Daoy (cell line): ENCODE data around the gene MGMT. TPM values are rescaled to one million over a fixed set of nuclear protein-coding genes. Genes with fewer than 3 reads are reported as not detected.
"Not testable (repeated sequence)": the region's sequence is repeated elsewhere in the genome, so short reads cannot be mapped to it uniquely, and the experiment has no call there.

Experiments
- DNase-seq: peaks from one replicate; pipeline ENCODE4 v3.0.0-alpha.2; 2015; ENCODE audit warnings: low read depth
- total RNA-seq: library from RNA; depleted of rRNA; stranded (reverse); fragments of >200 nt; shearing (Covaris generic); gene quantifications from 2 replicates; pipeline ENCODE4 v1.2.3, GENCODE V29; 2014; rRNA removed

Gene MGMT
- total RNA-seq = 14.9 and 15.6 TPM in 2 replicates

GRCh38 chr10:129466703-129467358 lies at the start of gene MGMT:
Gene MGMT, plus strand, starts transcription at chr10:129467241.
- peak; percentile 88 for DNase-seq

- DNase-seq = no peak
Observed at GRCh38 chr10:129417870-129418269, 49.2 kb upstream of the MGMT start.

GRCh38 chr10:129418496-129419225 lies 48.4 kb upstream of the MGMT start:
- DNase-seq = no peak

DNA sequence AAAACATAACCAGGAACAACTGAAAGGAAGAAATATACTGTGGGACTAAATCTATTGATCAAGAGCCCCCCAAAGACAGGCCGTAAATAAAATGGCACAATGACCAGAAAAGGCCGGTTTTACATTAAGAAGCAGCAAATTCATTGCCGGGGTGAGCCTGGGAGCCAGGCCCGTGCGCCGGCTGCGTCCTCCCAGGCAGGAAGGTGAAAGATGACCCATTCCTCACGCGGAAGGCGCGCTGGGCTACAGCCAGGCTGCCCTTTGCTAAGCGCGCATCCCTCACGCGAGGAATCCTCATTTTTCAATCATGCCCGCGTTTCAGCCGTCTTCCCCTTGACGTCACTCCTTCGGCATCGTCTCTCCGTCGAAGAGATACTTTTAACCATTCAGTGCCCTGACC lies 47.6 kb upstream of the MGMT start:
- no peak for DNase-seq

DNA sequence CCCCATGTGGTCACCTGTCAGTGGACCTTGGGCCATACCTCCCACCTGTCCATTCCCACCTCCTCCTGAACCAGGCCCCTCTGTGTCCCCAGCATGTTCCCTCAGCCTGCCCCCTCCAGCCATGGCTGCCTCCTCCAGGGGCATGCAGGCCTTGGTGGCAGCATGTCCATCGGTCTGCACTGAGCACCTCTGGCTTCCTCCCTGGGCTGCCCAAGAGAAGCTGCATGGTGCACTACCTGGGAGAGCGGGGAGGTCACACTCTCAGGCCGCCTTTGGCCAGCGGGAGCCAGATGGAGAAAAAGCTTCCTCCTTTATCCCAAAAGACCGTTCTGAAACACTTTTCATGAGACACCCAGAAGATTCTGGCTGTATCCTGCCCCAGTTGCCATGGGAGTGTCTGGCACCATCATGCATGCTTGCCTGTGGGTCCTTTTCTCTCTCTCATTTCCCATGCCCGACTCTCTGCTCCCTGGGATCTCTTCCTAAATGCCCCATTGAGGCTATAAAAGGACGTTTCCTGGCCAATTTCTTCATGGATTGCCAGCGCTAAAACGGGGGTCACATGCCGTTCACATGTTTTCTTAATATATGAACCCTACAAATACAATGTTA lies 45.5 kb upstream of the MGMT start:
- no peak for DNase-seq

GRCh38 chr10:129424978-129425377 lies 42.1 kb upstream of the MGMT start:
- no peak for DNase-seq

GRCh38 chr10:129426606-129427005 lies 40.4 kb upstream of the MGMT start:
- DNase-seq = no peak

DNA sequence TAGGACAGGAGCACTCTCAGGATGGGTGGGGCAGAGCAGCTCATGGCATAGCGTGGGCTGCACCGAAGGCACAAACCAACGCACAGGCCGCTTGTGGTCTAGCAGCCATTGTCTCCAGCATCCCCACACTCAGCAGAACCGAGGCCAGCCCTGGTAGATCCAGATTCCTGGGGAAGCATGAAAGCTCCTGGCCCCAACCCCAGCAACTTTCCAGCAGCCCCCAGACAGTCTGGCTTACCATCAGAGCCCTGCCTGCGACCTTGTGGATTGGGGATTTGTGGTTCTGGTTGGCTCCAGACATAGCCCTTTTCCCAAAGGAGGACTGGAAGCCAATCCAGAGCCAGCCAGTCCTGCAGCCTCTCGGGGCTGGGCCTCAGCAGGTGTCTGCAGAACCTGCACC lies 33.8 kb upstream of the MGMT start:
- no peak for DNase-seq

GRCh38 chr10:129435724-129436123 lies 31.3 kb upstream of the MGMT start:
- DNase-seq = not testable (repeated sequence)

DNA sequence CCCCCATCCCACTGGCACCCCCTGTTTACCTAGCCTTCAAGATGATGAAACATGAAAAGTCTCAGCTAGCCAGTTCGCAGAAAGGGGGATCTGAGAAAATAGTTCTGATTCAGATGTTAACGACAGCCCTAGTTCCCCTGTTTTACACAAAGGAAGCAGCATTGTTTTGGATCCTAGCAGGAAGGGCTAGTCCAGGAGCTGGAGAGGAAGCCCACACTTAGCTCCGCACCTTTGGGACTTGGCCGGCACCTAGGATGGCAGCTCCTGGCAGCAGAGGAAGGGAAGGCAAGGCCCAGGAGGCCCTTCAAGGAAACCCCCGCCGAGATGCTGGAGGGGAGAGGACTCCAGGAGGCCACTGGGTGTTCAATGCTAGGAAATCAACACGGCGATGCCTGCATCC lies 29.0 kb upstream of the MGMT start:
- DNase-seq = no peak

DNA sequence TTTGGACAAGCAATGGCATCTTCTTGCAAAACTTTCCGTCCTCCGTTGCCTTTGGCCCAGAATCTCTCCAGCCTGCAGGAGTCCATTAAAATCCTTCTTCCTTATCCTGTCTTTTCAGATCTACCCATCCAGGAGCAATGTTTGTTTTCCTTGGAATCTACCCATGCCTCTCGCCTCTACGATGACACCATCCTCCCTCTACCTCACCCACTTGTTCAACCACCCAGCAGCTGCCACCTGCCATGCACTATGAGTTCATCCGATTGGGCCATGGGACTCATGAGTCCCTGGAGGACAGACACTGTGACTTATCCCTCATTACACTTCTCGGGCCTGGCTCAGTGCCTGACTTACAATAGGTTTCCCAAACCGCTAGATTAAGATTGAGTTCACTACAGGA lies 26.8 kb upstream of the MGMT start:
- DNase-seq = peak; percentile 59

- no peak for DNase-seq
Observed at GRCh38 chr10:129440722-129441316, 26.2 kb upstream of the MGMT start.

- DNase-seq = no peak
Observed at GRCh38 chr10:129441372-129442009, 25.6 kb upstream of the MGMT start.

- peak; percentile 7 for DNase-seq
Observed at GRCh38 chr10:129442866-129443265, 24.2 kb upstream of the MGMT start.

- no peak for DNase-seq
Observed at GRCh38 chr10:129444359-129444758, 22.7 kb upstream of the MGMT start.

DNA sequence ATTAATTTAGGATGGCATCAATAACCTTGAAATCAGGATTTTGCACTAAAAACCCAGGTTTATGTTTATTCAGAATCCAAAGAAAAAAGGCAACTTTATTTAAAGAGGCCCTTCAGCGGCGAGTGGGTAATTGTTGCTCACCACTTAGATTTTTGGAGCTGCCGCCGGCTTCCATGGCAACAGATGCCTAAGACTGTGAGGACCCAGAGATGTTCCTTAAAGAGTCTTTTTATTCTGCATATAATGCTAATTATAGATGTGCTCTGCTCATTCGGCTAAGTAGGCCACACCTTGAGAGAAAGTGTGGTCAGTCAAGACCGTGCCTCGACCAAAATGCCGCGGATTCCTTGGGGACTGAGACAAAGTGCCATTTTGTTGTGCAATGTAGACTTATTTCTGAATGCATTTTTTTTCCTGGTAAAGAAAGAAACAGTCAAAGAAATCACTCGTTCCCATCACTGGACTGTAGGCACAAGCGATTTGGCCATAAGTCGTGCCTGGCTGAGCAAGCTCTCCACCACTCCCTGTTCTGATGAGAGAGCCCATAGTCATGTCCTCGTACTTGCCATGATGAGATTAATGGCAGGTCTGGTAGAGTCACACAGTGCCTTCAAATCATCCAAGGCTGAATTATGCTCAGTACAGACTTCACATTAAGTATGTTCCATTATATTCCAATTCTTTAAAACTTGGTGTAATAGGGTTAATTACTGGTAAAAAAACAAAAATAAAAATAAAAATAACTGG lies 21.4 kb upstream of the MGMT start:
- DNase-seq = no peak

- no peak for DNase-seq
Observed at GRCh38 chr10:129446183-129446581, 20.9 kb upstream of the MGMT start.

DNA sequence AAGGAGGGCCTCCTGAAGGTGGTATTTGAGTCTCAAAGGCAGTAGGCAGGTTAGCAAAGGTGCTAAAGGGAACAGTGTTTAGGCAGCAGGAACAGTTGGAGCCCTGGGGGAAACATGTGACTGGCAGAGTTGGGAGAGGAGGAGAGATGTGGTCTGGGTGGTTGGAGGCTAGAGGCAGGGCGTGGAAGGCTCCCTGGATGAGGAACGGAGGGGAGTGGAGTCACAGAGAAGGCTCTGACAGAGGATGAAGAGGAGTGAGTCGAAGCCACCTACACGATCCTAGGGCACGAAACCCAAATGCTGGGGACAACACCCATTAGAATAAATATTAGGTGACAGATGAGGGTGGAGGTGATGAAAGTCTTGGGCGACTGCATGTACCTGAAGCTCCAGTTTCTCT lies 19.6 kb upstream of the MGMT start:
- DNase-seq = no peak

GRCh38 chr10:129448086-129448485 lies 19.0 kb upstream of the MGMT start:
- DNase-seq = no peak

GRCh38 chr10:129448539-129448938 lies 18.5 kb upstream of the MGMT start:
- no peak for DNase-seq

DNA sequence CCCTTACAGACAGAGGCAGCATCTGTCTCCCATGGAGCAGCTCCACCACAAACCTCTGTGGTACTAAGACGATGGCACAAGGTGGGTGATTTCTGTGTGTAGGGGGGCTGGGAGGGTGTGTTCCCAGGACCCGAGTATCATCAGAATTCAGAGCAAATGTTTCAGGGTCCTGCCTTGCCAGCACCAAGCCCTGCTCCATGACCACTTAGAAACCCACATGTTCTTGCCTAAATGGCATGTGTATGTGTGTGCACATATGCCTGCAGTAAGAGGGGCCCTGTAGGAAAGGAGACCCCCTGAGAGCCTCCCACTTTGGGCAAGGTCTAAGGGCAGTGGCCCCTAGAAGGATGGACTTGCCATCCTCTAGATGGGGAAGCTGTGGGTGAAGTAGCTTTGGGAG lies 17.1 kb upstream of the MGMT start:
- no peak for DNase-seq
